NCI-H1105 (cell line): ENCODE data around the gene MRPS33.
"Not testable (repeated sequence)": the region's sequence is repeated elsewhere in the genome, so short reads cannot be mapped to it uniquely, and the experiment has no call there.

ENCODE experiments used
- DNase-seq: peaks from one replicate; lab custom pipeline; 2025; lab: John Stamatoyannopoulos, UW

The MRPS33 gene

DNA sequence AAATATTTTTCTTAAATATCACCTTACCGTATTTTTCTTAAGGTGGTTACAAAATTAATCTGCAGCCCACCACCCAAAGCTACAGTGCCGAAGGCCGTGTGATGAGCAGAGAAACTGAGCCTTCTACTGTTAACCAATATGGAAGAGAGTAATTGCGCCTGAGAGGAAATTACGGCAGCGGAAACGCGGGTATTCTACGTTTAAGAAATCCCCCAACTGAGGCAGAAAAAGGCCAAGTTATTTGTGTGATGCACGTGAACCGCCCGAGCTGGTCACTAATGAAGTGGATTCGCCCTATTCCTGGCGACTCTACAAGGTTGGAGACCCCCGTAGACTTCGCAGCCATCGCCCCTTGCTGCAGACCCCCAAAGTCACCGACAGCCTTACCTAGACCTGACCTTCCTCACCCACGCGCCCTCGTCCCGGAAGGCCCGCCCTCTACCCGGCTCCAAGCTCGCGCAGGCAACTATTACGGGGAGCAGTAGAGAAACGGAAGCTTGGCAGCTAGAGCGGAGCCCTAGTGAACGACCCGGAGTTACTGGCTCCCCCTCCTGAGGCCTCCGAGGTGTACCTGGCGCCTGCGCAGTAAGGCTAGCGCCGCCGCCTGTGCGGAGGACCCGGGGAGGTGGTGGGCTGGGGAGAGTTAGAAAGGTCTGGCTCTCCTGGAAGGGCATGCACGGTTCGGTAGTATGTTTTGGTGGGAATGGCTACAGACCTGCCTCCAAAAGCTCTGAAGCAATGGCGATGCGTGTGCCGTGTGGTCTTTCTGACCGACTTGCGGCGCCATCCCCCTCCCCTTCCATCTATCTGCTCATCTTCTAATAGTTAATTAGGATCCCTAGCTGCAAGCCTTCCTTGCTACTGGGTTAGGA is at the start of gene MRPS33:
Gene MRPS33 (minus strand): TSS at position 429 of the 872 bp plus-strand sequence. CDS start 4,319 bp downstream, outside the sequence.
- DNase-seq: peak; percentile 91

GRCh38 chr7:141057788-141058187 is 43.0 kb upstream of the MRPS33 start:
- DNase-seq: no peak

DNA sequence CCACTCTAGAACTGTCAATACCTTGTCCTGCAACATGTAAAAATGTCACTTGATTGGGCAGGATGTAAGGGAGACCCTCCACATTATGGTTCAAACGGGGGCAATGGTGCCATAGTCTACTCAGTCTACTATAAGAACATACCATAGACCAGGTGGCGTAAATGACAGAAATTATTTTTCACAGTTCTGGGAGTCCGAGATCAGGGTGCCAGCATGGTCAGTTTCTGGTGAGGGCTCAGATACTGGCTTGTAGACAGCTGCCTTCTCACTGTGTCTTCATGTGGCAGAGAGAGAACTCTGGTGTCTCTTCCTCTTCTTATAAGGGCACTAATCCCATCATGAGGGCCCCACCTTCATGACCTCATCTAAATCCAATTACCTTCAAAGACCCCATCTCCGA is 40.4 kb upstream of the MRPS33 start:
- DNase-seq: no peak

GRCh38 chr7:141053626-141054025 is 38.9 kb upstream of the MRPS33 start:
- DNase-seq: no peak

GRCh38 chr7:141045842-141046620 is 31.3 kb upstream of the MRPS33 start:
- no peak for DNase-seq

- no peak for DNase-seq
Measured at GRCh38 chr7:141045126-141045841, 30.5 kb upstream of the MRPS33 start.

DNA sequence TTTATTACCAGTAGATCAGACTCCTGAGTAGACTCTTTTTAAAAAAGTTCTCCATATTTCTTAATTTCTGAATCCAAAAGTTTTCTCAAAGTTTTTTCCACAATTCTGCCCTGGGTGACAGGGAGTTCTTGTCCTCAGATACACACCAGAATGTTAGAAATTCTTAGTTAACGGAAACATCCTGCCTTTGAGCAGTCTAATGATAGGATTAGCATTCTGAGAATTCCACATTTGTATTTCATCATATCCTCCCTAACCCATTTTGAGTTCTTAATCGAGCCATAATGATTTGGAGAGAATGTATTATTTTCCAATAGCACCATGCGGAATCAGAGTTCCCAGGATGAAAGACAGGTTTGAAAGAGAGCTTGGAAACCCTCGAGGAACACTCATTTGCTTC is 28.9 kb upstream of the MRPS33 start:
- DNase-seq: no peak

- no peak for DNase-seq
Measured at GRCh38 chr7:141042222-141043193, 27.8 kb upstream of the MRPS33 start.

- no peak for DNase-seq
Measured at GRCh38 chr7:141039376-141039775, 24.6 kb upstream of the MRPS33 start.

DNA sequence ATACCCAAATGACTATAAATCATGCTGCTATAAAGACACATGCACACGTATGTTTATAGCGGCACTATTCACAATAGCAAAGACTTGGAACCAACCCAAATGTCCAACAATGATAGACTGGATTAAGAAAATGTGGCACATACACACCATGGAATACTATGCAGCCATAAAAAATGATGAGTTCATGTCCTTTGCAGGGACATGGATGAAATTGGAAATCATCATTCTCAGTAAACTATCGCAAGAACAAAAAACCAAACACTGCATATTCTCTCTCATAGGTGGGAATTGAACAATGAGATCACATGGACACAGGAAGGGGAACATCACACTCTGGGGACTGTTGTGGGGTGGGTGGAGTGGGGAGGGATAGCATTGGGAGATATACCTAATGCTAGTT is 23.3 kb upstream of the MRPS33 start:
- not testable (repeated sequence) for DNase-seq

DNA sequence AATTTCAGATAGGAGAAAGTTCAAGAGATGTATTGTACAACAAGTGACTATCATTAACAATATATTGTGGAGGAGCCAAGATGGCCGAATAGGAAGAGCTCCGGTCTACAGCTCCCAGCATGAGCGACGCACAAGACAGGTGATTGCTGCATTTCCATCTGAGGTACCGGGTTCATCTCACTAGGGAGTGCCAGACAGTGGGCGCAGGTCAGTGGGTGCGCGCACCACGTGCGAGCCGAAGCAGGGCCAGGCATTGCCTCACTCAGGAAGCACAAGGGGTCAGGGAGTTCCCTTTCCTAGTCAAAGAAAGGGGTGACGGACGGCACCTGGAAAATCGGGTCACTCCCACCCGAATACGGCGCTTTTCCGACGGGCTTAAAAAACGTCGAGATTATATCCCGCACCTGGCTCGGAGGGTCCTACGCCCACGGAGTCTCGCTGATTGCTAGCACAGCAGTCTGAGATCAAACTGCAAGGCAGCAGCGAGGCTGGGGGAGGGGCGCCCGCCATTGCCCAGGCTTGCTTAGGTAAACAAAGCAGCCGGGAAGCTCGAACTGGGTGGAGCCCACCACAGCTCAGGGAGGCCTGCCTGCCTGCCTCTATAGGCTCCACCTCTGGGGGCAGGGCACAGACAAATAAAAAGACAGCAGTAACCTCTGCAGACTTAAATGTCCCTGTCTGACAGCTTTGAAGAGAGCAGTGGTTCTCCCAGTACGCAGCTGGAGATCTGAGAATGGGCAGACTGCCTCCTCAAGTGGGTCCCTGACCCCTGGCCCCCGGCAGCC is 18.0 kb upstream of the MRPS33 start:
- DNase-seq: not testable (repeated sequence)

DNA sequence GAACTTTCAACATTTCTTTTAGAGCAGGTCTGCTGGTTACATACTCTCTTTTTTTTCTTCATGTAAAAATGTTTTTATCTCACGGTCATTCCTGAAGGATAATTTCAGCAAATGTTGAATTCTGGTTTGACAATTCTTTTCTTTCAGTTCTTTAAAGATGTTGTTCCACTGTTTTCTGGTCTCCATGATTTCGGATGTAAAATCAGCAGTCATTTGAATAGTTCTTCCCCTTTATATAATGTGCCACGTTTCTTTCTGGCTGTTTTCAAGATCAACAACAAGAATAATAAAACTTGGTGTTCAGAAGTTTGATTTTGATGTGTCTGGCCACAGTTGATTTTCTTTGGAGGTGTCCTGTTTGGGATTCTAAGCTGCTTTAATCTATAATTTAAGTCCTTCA is 14.0 kb upstream of the MRPS33 start:
- no peak for DNase-seq

- no peak for DNase-seq
Measured at GRCh38 chr7:141027043-141027442, 12.3 kb upstream of the MRPS33 start.

- DNase-seq: no peak
Measured at GRCh38 chr7:141024668-141025067, 9.9 kb upstream of the MRPS33 start.

- DNase-seq: no peak
Measured at GRCh38 chr7:141023295-141023694, 8.5 kb upstream of the MRPS33 start.

DNA sequence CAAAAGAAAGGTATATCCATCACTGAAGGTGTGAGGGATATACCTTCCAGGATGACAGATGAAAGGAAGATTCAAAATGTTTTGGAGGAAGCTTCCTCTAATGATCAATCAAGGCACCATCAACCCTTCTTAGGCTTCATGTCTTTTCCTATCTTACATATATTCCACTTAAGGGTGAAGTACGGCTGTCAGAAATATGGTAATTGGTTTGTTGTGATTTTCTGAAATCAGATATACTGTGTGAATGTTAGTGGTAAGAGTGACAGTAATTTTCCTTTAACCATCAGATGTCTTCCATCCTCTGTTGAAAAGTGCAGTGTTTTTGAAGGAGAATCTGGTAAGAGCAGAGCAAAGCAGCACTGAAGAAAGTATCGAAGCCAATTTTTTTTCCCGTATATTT is 2.8 kb upstream of the MRPS33 start:
- DNase-seq: no peak

GRCh38 chr7:141016349-141016748 is 1.6 kb upstream of the MRPS33 start:
- DNase-seq: no peak

GRCh38 chr7:141014125-141014523 is 628 bp downstream of the MRPS33 start:
- DNase-seq: no peak

DNA sequence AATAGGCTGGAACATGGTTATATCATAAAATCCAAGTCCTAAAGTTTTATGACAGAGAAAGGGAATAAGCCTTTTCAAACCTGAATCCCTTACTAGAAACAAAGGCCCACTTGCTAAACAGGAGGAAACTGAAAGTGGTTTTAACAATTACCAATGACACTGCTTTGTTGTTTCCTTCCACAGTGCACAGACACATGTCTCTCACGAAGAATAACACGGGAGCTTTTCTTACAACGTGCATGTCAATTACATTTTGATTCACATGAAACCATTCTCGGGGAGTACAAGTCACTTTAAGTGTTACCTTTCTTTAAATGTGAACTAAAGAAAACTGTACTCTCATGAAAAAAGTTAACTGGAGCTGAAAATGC is 1.4 kb downstream of the MRPS33 start:
- no peak for DNase-seq

DNA sequence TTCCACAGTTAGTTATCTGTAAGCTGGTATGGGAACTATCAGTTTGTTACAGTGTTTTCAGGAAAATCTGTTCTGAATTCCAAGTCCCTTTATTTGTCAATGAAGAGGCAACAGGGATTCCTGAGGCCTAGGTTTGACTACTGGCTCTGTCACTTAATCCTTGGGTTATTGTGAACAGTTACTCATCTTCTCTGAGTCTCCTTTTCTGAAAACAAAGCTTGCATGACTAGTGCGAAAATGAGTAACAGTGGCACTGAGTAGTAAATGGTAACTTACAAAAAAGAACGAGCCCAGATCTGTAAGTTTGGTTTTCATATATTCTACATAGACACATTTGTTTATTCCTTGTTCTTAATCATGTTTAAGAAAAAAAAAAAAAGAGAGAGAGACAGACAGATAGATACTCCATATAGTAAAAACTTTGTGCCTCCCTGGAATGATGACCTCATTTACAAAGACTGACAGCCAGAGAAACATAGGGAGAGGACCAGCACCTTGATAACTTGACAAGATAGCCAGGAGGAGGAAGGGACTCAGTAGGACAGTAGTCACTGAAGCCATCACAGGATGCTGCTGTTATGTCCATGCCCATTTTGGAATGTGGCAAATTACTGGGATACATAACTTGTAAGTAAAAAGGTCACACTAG is 1.9 kb downstream of the MRPS33 start:
- no peak for DNase-seq
